ENCODE data around the gene TDP1.

DNA sequence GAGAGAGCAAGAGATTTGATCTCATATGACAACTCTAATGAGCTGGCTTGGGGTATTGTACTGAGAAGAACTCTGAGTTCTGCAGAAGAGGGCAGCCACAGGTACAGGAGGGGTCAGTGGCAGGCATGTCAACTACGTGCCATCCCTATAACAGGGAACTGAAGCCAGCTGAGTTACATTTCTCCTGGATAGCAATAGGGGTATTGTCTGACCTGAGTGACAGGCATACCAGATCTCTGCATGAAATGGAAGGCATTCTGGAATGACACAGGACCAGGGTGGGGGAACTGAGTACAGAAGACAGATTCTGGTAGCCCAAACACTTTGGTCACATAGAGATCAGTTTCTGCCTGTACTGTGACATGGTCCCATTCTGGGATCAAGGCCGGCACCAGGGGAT, 37.0 kb upstream of the TDP1 start:
- TF ChIP-seq POLR2AphosphoS5 (IDR thresholded peaks at IDR 0.05) (no peak), POLR2A (IDR thresholded peaks at IDR 0.05) (no peak)
- TF ChIP-seq, protein P1, sequence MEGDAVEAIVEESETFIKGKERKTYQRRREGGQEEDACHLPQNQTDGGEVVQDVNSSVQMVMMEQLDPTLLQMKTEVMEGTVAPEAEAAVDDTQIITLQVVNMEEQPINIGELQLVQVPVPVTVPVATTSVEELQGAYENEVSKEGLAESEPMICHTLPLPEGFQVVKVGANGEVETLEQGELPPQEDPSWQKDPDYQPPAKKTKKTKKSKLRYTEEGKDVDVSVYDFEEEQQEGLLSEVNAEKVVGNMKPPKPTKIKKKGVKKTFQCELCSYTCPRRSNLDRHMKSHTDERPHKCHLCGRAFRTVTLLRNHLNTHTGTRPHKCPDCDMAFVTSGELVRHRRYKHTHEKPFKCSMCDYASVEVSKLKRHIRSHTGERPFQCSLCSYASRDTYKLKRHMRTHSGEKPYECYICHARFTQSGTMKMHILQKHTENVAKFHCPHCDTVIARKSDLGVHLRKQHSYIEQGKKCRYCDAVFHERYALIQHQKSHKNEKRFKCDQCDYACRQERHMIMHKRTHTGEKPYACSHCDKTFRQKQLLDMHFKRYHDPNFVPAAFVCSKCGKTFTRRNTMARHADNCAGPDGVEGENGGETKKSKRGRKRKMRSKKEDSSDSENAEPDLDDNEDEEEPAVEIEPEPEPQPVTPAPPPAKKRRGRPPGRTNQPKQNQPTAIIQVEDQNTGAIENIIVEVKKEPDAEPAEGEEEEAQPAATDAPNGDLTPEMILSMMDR (IDR thresholded peaks at IDR 0.05), result no peak

Data from prostate gland (tissue), 2 donors.